ENCODE measurements around the gene SERPINA12. TPM values are rescaled to one million over a fixed set of nuclear protein-coding genes. Genes with fewer than 3 reads are reported as not detected.

The SERPINA12 gene
- total and polyA plus RNA-seq, 2 of the 13 experiments (the other 11 are each of a cell fraction or from before 2014, with no cell fraction given): 0.08 TPM; not detected in 1

DNA sequence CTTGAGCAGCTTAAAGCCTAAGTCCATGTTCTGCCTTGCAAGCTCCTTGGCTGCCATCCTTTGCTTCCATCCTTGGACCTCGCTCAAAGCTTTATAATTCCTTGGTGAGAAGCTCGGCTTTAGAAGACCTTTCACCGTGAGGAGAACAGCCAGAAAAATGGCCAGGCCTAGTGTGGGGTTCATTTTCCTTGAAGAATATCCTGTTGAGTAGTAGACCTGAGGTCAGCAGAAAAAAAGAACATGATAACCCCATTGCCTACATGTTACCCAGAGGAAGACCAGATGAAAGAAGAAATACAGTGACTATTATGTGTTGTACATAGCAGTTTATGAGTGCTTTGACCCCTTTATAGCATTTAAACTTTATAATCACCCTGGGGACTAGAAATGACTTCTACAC is 11.1 kb downstream of the SERPINA12 start:
- DNase-seq (ENCODE audit: low spot score) (no peak), FAIRE-seq (no peak)

GRCh38 chr14:94494085-94494484 is 15.2 kb downstream of the SERPINA12 start:
- ATAC-seq (no peak), DNase-seq (ENCODE audit: low spot score) (no peak), FAIRE-seq (no peak)
- in situ Hi-C loops (cut with HindIII; ENCODE audit: extremely low pct_ligation_motif_present, low pct_unique_long_range_greater_than_20kb) (no loop called here), intact Hi-C loops (cut with micrococcal nuclease; ENCODE audit: unreplicated experiment) (no loop called here)
- no peaks in the 10 kb centered on the region for H4K20me1 ChIP-seq (ENCODE audit: insufficient read depth, low read length)
- ChIA-PET CTCF (ENCODE audit: low intra/inter-chr PET ratio, low total read pairs) (no interaction called here), POLR2A (no interaction called here)
- no peak overlapping the region for H3K4me3 ChIP-seq (replicated peaks in 1 of 3; ENCODE audit: insufficient read depth in 1 of 3, low read depth in 2 of 3, low read length in 3 of 3)
- WGBS (ENCODE audit: low lambda C conversion rate): 98% methylated on average over 4 of the region's 4 CpGs
- no peak overlapping the region for H2AFZ ChIP-seq (ENCODE audit: low read length)
- BruUV-seq (replicated peaks): no TSS peak
- no peak overlapping the region for H3K4me2 ChIP-seq (ENCODE audit: low read depth, low read length)
- no peak overlapping the region for H3K27ac ChIP-seq (ENCODE audit: extremely low read length, insufficient read depth, low read length)
- no peaks in the 10 kb centered on the region for H3K27me3 ChIP-seq (ENCODE audit: control insufficient read depth in 1 of 2, insufficient read depth in 2 of 2, low read length in 2 of 2)
- no peak overlapping the region for H3K9ac ChIP-seq (ENCODE audit: insufficient read depth, low read depth, low read length)
- H3K4me1 ChIP-seq (ENCODE audit: insufficient read depth, low read length): peaks cover 45% of the 10 kb centered on the region
- no peaks in the 10 kb centered on the region for H3K9me3 ChIP-seq (ENCODE audit: low read length)
- peaks cover 0 to 2% of the 10 kb centered on the region in 2 experiments; a peak in 2 of 5 replicates for H3K36me3 ChIP-seq (replicated peaks in 1 of 2; ENCODE audit: control insufficient read depth in 1 of 2, insufficient read depth in 2 of 2, low read length in 2 of 2)
- no peaks in the 10 kb centered on the region for H3K79me2 ChIP-seq (ENCODE audit: insufficient read depth, low read length)
- TF ChIP-seq ATF4 (CRISPR knock-in tag; IDR thresholded peaks at IDR 0.05): no peak
- TF ChIP-seq MED13 (CRISPR knock-in tag; IDR thresholded peaks at IDR 0.05): no peak
- TF ChIP-seq, protein P1, sequence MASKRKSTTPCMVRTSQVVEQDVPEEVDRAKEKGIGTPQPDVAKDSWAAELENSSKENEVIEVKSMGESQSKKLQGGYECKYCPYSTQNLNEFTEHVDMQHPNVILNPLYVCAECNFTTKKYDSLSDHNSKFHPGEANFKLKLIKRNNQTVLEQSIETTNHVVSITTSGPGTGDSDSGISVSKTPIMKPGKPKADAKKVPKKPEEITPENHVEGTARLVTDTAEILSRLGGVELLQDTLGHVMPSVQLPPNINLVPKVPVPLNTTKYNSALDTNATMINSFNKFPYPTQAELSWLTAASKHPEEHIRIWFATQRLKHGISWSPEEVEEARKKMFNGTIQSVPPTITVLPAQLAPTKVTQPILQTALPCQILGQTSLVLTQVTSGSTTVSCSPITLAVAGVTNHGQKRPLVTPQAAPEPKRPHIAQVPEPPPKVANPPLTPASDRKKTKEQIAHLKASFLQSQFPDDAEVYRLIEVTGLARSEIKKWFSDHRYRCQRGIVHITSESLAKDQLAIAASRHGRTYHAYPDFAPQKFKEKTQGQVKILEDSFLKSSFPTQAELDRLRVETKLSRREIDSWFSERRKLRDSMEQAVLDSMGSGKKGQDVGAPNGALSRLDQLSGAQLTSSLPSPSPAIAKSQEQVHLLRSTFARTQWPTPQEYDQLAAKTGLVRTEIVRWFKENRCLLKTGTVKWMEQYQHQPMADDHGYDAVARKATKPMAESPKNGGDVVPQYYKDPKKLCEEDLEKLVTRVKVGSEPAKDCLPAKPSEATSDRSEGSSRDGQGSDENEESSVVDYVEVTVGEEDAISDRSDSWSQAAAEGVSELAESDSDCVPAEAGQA (IDR thresholded peaks at IDR 0.05; ENCODE audit: low read depth): no peak
- TF ChIP-seq, protein P1 (CRISPR knock-in tag; IDR thresholded peaks at IDR 0.05; ENCODE audit: borderline replicate concordance): no peak
- TF ChIP-seq, protein P2, sequence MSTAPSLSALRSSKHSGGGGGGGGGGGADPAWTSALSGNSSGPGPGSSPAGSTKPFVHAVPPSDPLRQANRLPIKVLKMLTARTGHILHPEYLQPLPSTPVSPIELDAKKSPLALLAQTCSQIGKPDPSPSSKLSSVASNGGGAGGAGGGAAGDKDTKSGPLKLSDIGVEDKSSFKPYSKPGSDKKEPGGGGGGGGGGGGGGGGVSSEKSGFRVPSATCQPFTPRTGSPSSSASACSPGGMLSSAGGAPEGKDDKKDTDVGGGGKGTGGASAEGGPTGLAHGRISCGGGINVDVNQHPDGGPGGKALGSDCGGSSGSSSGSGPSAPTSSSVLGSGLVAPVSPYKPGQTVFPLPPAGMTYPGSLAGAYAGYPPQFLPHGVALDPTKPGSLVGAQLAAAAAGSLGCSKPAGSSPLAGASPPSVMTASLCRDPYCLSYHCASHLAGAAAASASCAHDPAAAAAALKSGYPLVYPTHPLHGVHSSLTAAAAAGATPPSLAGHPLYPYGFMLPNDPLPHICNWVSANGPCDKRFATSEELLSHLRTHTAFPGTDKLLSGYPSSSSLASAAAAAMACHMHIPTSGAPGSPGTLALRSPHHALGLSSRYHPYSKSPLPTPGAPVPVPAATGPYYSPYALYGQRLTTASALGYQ (CRISPR knock-in tag; IDR thresholded peaks at IDR 0.05): no peak
- TF ChIP-seq ETS1 (CRISPR knock-in tag; IDR thresholded peaks at IDR 0.05): no peak

More for the DNA sequence above, 11.1 kb downstream of the SERPINA12 start:
- Histone ChIP-seq H3K79me2 (ENCODE audit: insufficient read depth, low read length) (no peaks in the 10 kb centered on the region), H3K4me3 (replicated peaks in 1 of 3; ENCODE audit: insufficient read depth in 1 of 3, low read depth in 2 of 3, low read length in 3 of 3) (no peak overlapping the region), H4K20me1 (ENCODE audit: insufficient read depth, low read length) (no peaks in the 10 kb centered on the region), H3K4me1 (ENCODE audit: insufficient read depth, low read length) (peaks cover 42% of the 10 kb centered on the region), H3K9me3 (ENCODE audit: low read length) (no peaks in the 10 kb centered on the region), H2AFZ (ENCODE audit: low read length) (no peak overlapping the region), H3K27me3 (ENCODE audit: control insufficient read depth in 1 of 2, insufficient read depth in 2 of 2, low read length in 2 of 2) (no peaks in the 10 kb centered on the region), H3K9ac (ENCODE audit: insufficient read depth, low read depth, low read length) (no peak overlapping the region), H3K36me3 (replicated peaks in 1 of 2; ENCODE audit: control insufficient read depth in 1 of 2, insufficient read depth in 2 of 2, low read length in 2 of 2) (peaks cover 0 to 2% of the 10 kb centered on the region in 2 experiments; a peak in 2 of 5 replicates), H3K4me2 (ENCODE audit: low read depth, low read length) (no peak overlapping the region), H3K27ac (ENCODE audit: extremely low read length, insufficient read depth, low read length) (no peak overlapping the region)
- ChIA-PET POLR2A (no interaction called here), CTCF (ENCODE audit: low intra/inter-chr PET ratio, low total read pairs) (no interaction called here)
- no peak for ATAC-seq
- no TSS peak for BruUV-seq (replicated peaks)
- TF ChIP-seq MAFK (conservative IDR thresholded peaks at IDR 0.05 in 1 of 2, IDR thresholded peaks at IDR 0.05 in 1 of 2; ENCODE audit: low read length in 2 of 2): peak; percentile 20 to 72; a peak in 2 of 4 replicates
- no peak for TF ChIP-seq SYNCRIP (IDR thresholded peaks at IDR 0.05; ENCODE audit: insufficient read depth, low read depth, low read length)
- 0 out of 4 replicates have a peak, but pooled peaks of 1 of the 2 experiments have one; percentile 11 for TF ChIP-seq POLR2A (IDR thresholded peaks at IDR 0.05; ENCODE audit: insufficient read depth in 1 of 2, low read depth in 2 of 2, low read length in 2 of 2)
- intact Hi-C loops (cut with micrococcal nuclease; ENCODE audit: unreplicated experiment) (loop anchor here (2.0 kb wide), 1 partner anchor 15 kb away; no protein-coding TSS in a partner anchor), in situ Hi-C loops (cut with HindIII; ENCODE audit: extremely low pct_ligation_motif_present, low pct_unique_long_range_greater_than_20kb) (no loop called here)
- 84% methylated on average over 3 of the region's 3 CpGs for WGBS (ENCODE audit: low lambda C conversion rate)

Data from HepG2 (cell line).